ENCODE measurements around the gene TMED6.

DNA sequence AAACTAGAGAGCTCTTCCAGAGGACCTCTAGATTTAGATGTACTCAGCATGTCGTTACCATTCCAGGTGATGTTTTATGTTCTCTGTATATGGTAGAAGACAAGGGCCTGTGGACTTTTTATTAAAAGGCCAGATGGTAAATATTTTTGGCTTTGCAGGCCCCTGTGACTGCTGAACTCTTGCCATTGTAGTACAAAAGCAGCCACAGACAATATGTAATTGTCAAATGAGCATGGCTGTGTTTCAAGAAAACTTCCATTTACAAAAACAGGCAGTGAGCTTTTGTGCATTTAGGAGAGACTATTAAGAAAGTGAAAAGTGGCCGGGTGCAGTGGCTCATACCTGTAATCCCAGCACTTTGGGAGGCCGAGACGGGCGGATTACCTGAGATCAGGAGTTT is 7.4 kb downstream of the TMED6 start:
- TF ChIP-seq, protein P1, sequence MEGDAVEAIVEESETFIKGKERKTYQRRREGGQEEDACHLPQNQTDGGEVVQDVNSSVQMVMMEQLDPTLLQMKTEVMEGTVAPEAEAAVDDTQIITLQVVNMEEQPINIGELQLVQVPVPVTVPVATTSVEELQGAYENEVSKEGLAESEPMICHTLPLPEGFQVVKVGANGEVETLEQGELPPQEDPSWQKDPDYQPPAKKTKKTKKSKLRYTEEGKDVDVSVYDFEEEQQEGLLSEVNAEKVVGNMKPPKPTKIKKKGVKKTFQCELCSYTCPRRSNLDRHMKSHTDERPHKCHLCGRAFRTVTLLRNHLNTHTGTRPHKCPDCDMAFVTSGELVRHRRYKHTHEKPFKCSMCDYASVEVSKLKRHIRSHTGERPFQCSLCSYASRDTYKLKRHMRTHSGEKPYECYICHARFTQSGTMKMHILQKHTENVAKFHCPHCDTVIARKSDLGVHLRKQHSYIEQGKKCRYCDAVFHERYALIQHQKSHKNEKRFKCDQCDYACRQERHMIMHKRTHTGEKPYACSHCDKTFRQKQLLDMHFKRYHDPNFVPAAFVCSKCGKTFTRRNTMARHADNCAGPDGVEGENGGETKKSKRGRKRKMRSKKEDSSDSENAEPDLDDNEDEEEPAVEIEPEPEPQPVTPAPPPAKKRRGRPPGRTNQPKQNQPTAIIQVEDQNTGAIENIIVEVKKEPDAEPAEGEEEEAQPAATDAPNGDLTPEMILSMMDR (conservative IDR thresholded peaks at IDR 0.05), result no peak
- no peak for TF ChIP-seq EZH2 (IDR thresholded peaks at IDR 0.05; ENCODE audit: low read depth)

Measured in PC-9 (cell line).